Left lung (tissue), 10 donors: Measurements from ENCODE around the gene CCDC33. TPM values are rescaled to one million over a fixed set of nuclear protein-coding genes. Genes with fewer than 3 reads are reported as not detected.

Experiments
- ATAC-seq: fragments of 200-7000 bp; cut with Tn5 transposase; one replicate; pipeline ENCODE4 v1.9.1; 2020; ENCODE audit warnings: moderate library complexity
- DNase-seq, 4 donors: peaks; one replicate each; pipeline ENCODE4 v3.0.0-alpha.2; 2013 to 2020
- H3K27ac ChIP-seq, 2 donors: fragments of 200-600 bp; sonication (generic) in 1 of 2; one replicate each; pipeline versions ENCODE4 v1.5.0 to v1.8.0; 2020 to 2021
- H3K27me3 ChIP-seq, 2 donors: fragments of 200-600 bp; sonication (generic) in 1 of 2; one replicate each; pipeline versions ENCODE4 v1.5.0 to v1.8.0; 2020 to 2021
- H3K36me3 ChIP-seq, 2 donors: fragments of 200-600 bp; sonication (generic) in 1 of 2; one replicate each; pipeline versions ENCODE4 v1.5.0 to v1.8.0; 2020 to 2021
- H3K4me1 ChIP-seq, 2 donors: fragments of 200-600 bp; one replicate each; pipeline ENCODE4 v1.8.0; 2021
- H3K4me3 ChIP-seq, 2 donors: fragments of 200-600 bp; sonication (generic) in 1 of 2; one replicate each; pipeline versions ENCODE4 v1.5.0 to v1.8.0; 2020 to 2021; ENCODE audit warnings: mild to moderate bottlenecking in 1 of 2
- H3K9me3 ChIP-seq, 2 donors: fragments of 200-600 bp; sonication (generic) in 1 of 2; one replicate each; pipeline versions ENCODE4 v1.5.0 to v1.8.0; 2020 to 2021
- CTCF ChIP-seq, 2 donors: fragments of 200-600 bp; sonication (generic) in 1 of 2; IDR thresholded peaks; one replicate each; pipeline versions ENCODE4 v1.5.0 to v1.8.0; 2021; ENCODE audit warnings: antibody characterized with exemption in 2 of 2
- intact Hi-C, 2 donors: fragments of 100-400 bp; cut with DNase I; formaldehyde crosslinking; loops; one replicate each; pipeline versions ENCODE4 v1.11.2 to v1.14.2; 2022
- polyA plus RNA-seq, 6 donors: library from polyadenylated mRNA; unstranded; fragments of 120-200 nt; gene quantifications; one replicate each; pipeline ENCODE4 v1.2.1, GENCODE V29; 2013; ENCODE audit not compliant: insufficient read length in 6 of 6
- total RNA-seq, 2 donors: library from RNA; stranded (reverse); fragmentation: NEBNext Ultra II Directional; extraction: Animal tissue kit (Norgen Biotek cat#: 25700); gene quantifications; one replicate each; pipeline ENCODE4 v1.2.1, GENCODE V29; 2021
- donor health status: DM: no; HTN: yes; CAD: no.
- donor health status: DM: no; HTN: no; CAD: no.

The CCDC33 gene
- total and polyA plus RNA-seq, 8 donors, result 1.00 to 3.2 (median 1.9) TPM; not detected in 1

DNA sequence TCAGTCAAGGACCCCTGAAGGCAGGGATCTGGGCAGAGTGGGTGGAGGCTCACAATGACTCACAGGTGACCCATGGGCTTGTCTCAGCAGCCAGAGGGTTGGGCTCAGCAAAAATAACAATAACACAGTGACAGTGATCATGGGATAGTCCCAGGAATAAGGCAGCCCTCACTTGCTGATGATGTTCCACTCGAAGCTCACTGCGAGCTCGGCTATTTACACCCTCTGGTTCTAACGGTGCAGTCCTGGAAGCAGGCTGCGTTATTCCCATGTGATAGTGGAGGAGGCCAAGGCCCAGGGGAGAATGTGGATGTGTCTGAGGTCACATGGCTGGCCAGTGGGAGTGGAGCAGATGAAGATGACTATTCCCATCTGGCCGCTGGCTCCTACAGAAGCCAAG lies 16.2 kb downstream of the CCDC33 start:
- peak in 1 of 4 donors; percentile 11 for DNase-seq
- intact Hi-C loops, result no loop called here
- Histone ChIP-seq H3K4me1 (no peaks in the 10 kb centered on the region), H3K27me3 (peaks cover 0 to 13% of the 10 kb centered on the region in 2 donors), H3K4me3 (no peak overlapping the region), H3K36me3 (no peaks in the 10 kb centered on the region), H3K27ac (no peak overlapping the region), H3K9me3 (no peaks in the 10 kb centered on the region)
- TF ChIP-seq CTCF (IDR thresholded peaks at IDR 0.05), result no peak
- ATAC-seq, result no peak

DNA sequence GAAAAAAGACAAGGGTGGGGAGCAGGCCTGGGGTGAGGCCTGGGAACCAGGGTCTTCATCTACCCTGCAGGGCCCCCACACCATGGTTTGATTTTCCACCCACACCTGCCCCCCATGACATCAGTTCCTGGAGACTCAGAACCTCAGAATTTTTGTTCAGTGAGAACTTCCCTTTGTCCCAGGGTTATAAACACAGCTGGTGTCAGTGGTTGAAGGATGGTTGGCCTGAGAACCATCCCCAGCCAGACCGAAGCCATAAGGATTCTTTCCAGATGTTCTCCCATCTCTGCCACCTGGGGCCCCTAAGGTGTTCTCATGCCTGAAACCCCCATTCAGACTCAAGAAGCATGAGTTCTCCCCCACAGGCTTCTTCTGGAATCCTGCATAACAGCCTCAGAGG lies 16.6 kb downstream of the CCDC33 start:
- H3K9me3 ChIP-seq, result no peaks in the 10 kb centered on the region
- ATAC-seq, result no peak
- H3K4me1 ChIP-seq, result no peaks in the 10 kb centered on the region
- DNase-seq, result no peak
- no peak overlapping the region for H3K4me3 ChIP-seq
- TF ChIP-seq CTCF (IDR thresholded peaks at IDR 0.05), result no peak
- intact Hi-C loops, result no loop called here
- peaks cover 0 to 13% of the 10 kb centered on the region in 2 donors for H3K27me3 ChIP-seq
- no peak overlapping the region for H3K27ac ChIP-seq
- H3K36me3 ChIP-seq, result no peaks in the 10 kb centered on the region

- DNase-seq (no peak), ATAC-seq (no peak)
- Histone ChIP-seq H3K36me3 (no peaks in the 10 kb centered on the region), H3K4me3 (no peak overlapping the region), H3K9me3 (no peaks in the 10 kb centered on the region), H3K27me3 (peaks cover 0 to 13% of the 10 kb centered on the region in 2 donors), H3K4me1 (no peaks in the 10 kb centered on the region), H3K27ac (no peak overlapping the region)
- intact Hi-C loops, result no loop called here
- TF ChIP-seq CTCF (IDR thresholded peaks at IDR 0.05), result no peak
Observed at GRCh38 chr15:74253211-74253921, 17.2 kb downstream of the CCDC33 start.

DNA sequence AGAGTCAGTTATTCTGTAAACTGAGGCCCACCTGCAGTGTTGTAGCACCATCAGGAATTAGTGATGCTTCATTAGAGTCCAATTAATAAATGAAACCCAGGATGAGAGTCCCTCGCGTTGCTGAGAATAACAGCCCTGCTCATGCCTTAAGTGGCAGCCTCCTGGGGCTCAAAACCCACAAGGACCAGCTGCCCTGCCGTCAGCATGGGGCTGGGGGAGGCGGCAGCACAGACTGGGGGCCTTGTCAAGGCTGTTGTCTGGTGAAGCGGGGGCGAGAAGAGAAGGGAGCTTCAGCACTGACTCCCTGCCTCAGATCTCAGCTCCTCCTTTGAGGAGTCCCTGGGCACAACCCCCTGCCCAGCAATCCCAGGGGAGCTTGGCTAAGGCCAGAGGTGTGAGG lies 21.0 kb downstream of the CCDC33 start:
- ATAC-seq (no peak), DNase-seq (peak in 1 of 4 donors; percentile 49)
- H3K27me3 ChIP-seq, result peaks cover 0 to 37% of the 10 kb centered on the region in 2 donors
- intact Hi-C loops, result no loop called here
- H3K27ac ChIP-seq, result no peak overlapping the region
- no peak for TF ChIP-seq CTCF (IDR thresholded peaks at IDR 0.05)
- no peak overlapping the region for H3K4me3 ChIP-seq
- no peaks in the 10 kb centered on the region for H3K9me3 ChIP-seq
- no peaks in the 10 kb centered on the region for H3K36me3 ChIP-seq
- H3K4me1 ChIP-seq, result no peaks in the 10 kb centered on the region

DNA sequence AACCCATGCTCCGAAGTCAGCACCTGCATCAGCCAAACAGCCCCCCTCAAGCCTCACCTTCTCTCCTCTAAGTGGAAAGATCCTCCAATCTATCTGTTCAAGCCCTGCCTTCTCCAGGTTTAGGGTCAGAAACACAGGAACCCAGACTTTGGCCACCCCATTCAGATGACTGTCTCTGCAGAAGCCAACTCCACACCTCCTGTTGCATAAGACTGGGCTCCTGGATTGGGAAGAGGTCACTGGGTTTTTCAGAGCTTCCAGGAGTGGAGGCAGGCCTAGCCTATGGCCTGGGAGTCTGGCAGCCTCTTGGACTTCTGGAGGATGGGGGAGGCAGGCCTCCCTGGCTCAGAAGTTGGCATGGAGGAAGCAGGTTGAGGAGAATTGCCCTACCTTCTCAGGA lies 21.5 kb downstream of the CCDC33 start:
- Histone ChIP-seq H3K4me1 (no peaks in the 10 kb centered on the region), H3K36me3 (no peaks in the 10 kb centered on the region), H3K9me3 (no peaks in the 10 kb centered on the region), H3K27ac (no peak overlapping the region), H3K4me3 (no peak overlapping the region), H3K27me3 (peaks cover 0 to 37% of the 10 kb centered on the region in 2 donors)
- ATAC-seq, result no peak
- DNase-seq, result no peak
- intact Hi-C loops, result no loop called here
- TF ChIP-seq CTCF (IDR thresholded peaks at IDR 0.05), result no peak
